ENCODE results near the gene SYPL1. TPM values are rescaled to one million over a fixed set of nuclear protein-coding genes. Genes with fewer than 3 reads are reported as not detected.

The SYPL1 gene
- total RNA-seq, 1 experiment from 2014 or later = 76.4 TPM

GRCh38 chr7:106104721-106105260 lies 7.3 kb downstream of the SYPL1 start:
- Histone ChIP-seq H3K27ac (ENCODE audit: low read depth, low read length, poor library complexity, severe bottlenecking) (no peak overlapping the region), H3K4me1 (ENCODE audit: insufficient read depth, low read length, poor library complexity, severe bottlenecking) (peaks cover 21% of the 10 kb centered on the region), H3K36me3 (ENCODE audit: insufficient read depth, low read length, poor library complexity, severe bottlenecking) (no peaks in the 10 kb centered on the region), H3K4me3 (ENCODE audit: low read depth, low read length, poor library complexity, severe bottlenecking) (no peak overlapping the region), H3K27me3 (replicated peaks; ENCODE audit: insufficient read depth, low read depth, low read length, poor library complexity) (no peaks in the 10 kb centered on the region), H3K9me3 (ENCODE audit: low read depth, low read length, poor library complexity, severe bottlenecking) (no peaks in the 10 kb centered on the region)
- intact Hi-C loops (cut with micrococcal nuclease; ENCODE audit: unreplicated experiment) = no loop called here
- TF ChIP-seq EZH2 (IDR thresholded peaks at IDR 0.05; ENCODE audit: borderline replicate concordance, low read depth, low read length, poor library complexity, severe bottlenecking) (no peak), CTCF (conservative IDR thresholded peaks at IDR 0.05; ENCODE audit: low read depth, low read length) (no peak)
- CTCF ChIA-PET = no interaction called here
- BruUV-seq (replicated peaks) = no TSS peak
- POLR2A ChIA-PET (ENCODE audit: low non-redundant PET) = no interaction called here
- DNase-seq (ENCODE audit: low spot score) = no peak

- peaks cover 6% of the 10 kb centered on the region for H3K4me1 ChIP-seq (ENCODE audit: insufficient read depth, low read length, poor library complexity, severe bottlenecking)
- peaks cover 4% of the 10 kb centered on the region for H3K36me3 ChIP-seq (ENCODE audit: insufficient read depth, low read length, poor library complexity, severe bottlenecking)
- no peak overlapping the region for H3K4me3 ChIP-seq (ENCODE audit: low read depth, low read length, poor library complexity, severe bottlenecking)
- intact Hi-C loops (cut with micrococcal nuclease; ENCODE audit: unreplicated experiment) = no loop called here
- TF ChIP-seq CTCF (conservative IDR thresholded peaks at IDR 0.05; ENCODE audit: low read depth, low read length) (no peak), EZH2 (IDR thresholded peaks at IDR 0.05; ENCODE audit: borderline replicate concordance, low read depth, low read length, poor library complexity, severe bottlenecking) (no peak)
- CTCF ChIA-PET = no interaction called here
- POLR2A ChIA-PET (ENCODE audit: low non-redundant PET) = no interaction called here
- no peak overlapping the region for H3K27ac ChIP-seq (ENCODE audit: low read depth, low read length, poor library complexity, severe bottlenecking)
- no peaks in the 10 kb centered on the region for H3K27me3 ChIP-seq (replicated peaks; ENCODE audit: insufficient read depth, low read depth, low read length, poor library complexity)
- DNase-seq (ENCODE audit: low spot score) = no peak
- BruUV-seq (replicated peaks) = no TSS peak
- H3K9me3 ChIP-seq (ENCODE audit: low read depth, low read length, poor library complexity, severe bottlenecking) = no peaks in the 10 kb centered on the region
Observed at GRCh38 chr7:106102387-106102966, 9.6 kb downstream of the SYPL1 start.

- ChIA-PET CTCF (no interaction called here), POLR2A (ENCODE audit: low non-redundant PET) (no interaction called here)
- intact Hi-C loops (cut with micrococcal nuclease; ENCODE audit: unreplicated experiment) = no loop called here
- Histone ChIP-seq H3K4me1 (ENCODE audit: insufficient read depth, low read length, poor library complexity, severe bottlenecking) (peaks cover 6% of the 10 kb centered on the region), H3K36me3 (ENCODE audit: insufficient read depth, low read length, poor library complexity, severe bottlenecking) (peaks cover 11% of the 10 kb centered on the region), H3K4me3 (ENCODE audit: low read depth, low read length, poor library complexity, severe bottlenecking) (no peak overlapping the region), H3K27me3 (replicated peaks; ENCODE audit: insufficient read depth, low read depth, low read length, poor library complexity) (no peaks in the 10 kb centered on the region), H3K27ac (ENCODE audit: low read depth, low read length, poor library complexity, severe bottlenecking) (no peak overlapping the region), H3K9me3 (ENCODE audit: low read depth, low read length, poor library complexity, severe bottlenecking) (no peaks in the 10 kb centered on the region)
- DNase-seq (ENCODE audit: low spot score) = no peak
- TF ChIP-seq EZH2 (IDR thresholded peaks at IDR 0.05; ENCODE audit: borderline replicate concordance, low read depth, low read length, poor library complexity, severe bottlenecking) = no peak
- TF ChIP-seq CTCF (conservative IDR thresholded peaks at IDR 0.05; ENCODE audit: low read depth, low read length) = no peak
- no TSS peak for BruUV-seq (replicated peaks)
Observed at GRCh38 chr7:106101726-106102125, 10.4 kb downstream of the SYPL1 start.
